Fibroblast of skin of scalp (primary cell): ENCODE measurements around the gene ACCS. TPM values are rescaled to one million over a fixed set of nuclear protein-coding genes. Genes with fewer than 3 reads are reported as not detected.

Experiments
- DNase-seq: peaks from one replicate; pipeline ENCODE4 v3.0.0-alpha.2; 2013
- polyA plus RNA-seq, 2 experiments: library from polyadenylated mRNA; unstranded; fragments of 120-200 nt; gene quantifications; one replicate each; pipeline ENCODE4 v1.2.1, GENCODE V29; 2013; ENCODE audit not compliant: insufficient read length in 2 of 2

Gene ACCS
- polyA plus RNA-seq (2013, experiment 1 of 2; ENCODE audit: insufficient read length), result 12.9 TPM
- 11.1 TPM for polyA plus RNA-seq (2013, experiment 2 of 2; ENCODE audit: insufficient read length)

GRCh38 chr11:44065841-44066731, at the start of gene ACCS:
Gene ACCS, plus strand, starts transcription at chr11:44066270. Its CDS starts 1,358 bp downstream, at chr11:44067628.
- peak; percentile 94 for DNase-seq

- peak; percentile 37 for DNase-seq
These were observed 49.3 kb upstream of the ACCS start for GRCh38 chr11:44016546-44017442.

- peak; percentile 79 for DNase-seq
These were observed 48.5 kb upstream of the ACCS start for GRCh38 chr11:44017443-44018126.

- DNase-seq, result peak; percentile 36
These were observed 47.9 kb upstream of the ACCS start for GRCh38 chr11:44018127-44018521.

- DNase-seq, result peak; percentile 65
These were observed 47.2 kb upstream of the ACCS start for GRCh38 chr11:44018829-44019228.

GRCh38 chr11:44024977-44025376, 41.1 kb upstream of the ACCS start:
- DNase-seq, result no peak

- no peak for DNase-seq
These were observed 40.3 kb upstream of the ACCS start for GRCh38 chr11:44025727-44026126.

GRCh38 chr11:44028401-44028800, 37.7 kb upstream of the ACCS start:
- no peak for DNase-seq

GRCh38 chr11:44028816-44029506, 37.1 kb upstream of the ACCS start:
- no peak for DNase-seq

GRCh38 chr11:44029507-44029845, 36.6 kb upstream of the ACCS start:
- DNase-seq, result no peak

GRCh38 chr11:44029977-44030911, 35.8 kb upstream of the ACCS start:
- peak; percentile 88 for DNase-seq

- no peak for DNase-seq
These were observed 35.1 kb upstream of the ACCS start for GRCh38 chr11:44030996-44031395.

- DNase-seq, result no peak
These were observed 34.5 kb upstream of the ACCS start for GRCh38 chr11:44031549-44031948.

GRCh38 chr11:44032299-44033085, 33.6 kb upstream of the ACCS start:
- peak; percentile 88 for DNase-seq

GRCh38 chr11:44033411-44033850, 32.6 kb upstream of the ACCS start:
- no peak for DNase-seq

GRCh38 chr11:44033856-44034255, 32.2 kb upstream of the ACCS start:
- no peak for DNase-seq

- DNase-seq, result no peak
These were observed 31.4 kb upstream of the ACCS start for GRCh38 chr11:44034639-44035038.

GRCh38 chr11:44036811-44037657, 29.0 kb upstream of the ACCS start:
- DNase-seq, result peak; percentile 90

- no peak for DNase-seq
These were observed 28.4 kb upstream of the ACCS start for GRCh38 chr11:44037658-44037998.
